GM12878 (cell line): ENCODE results near the gene ENTPD3. TPM values are rescaled to one million over a fixed set of nuclear protein-coding genes. Genes with fewer than 3 reads are reported as not detected.

ENCODE experiments used
- ATF2 ChIP-seq: IDR thresholded peaks from 2 replicates; pipeline ENCODE4 v1.6.1; 2012; ENCODE audit warnings: low read length, inconsistent platforms
- ATF7 ChIP-seq: fragments of 450-650 bp; IDR thresholded peaks from 2 replicates; pipeline ENCODE4 v1.6.1; 2016; ENCODE audit warnings: low read depth, mild to moderate bottlenecking
- BCL3 ChIP-seq: IDR thresholded peaks from 2 replicates; pipeline ENCODE4 v1.6.1; 2011; ENCODE audit warnings: borderline replicate concordance, low read depth, mild to moderate bottlenecking, moderate library complexity, low read length; ENCODE audit not compliant: insufficient read depth, poor library complexity, severe bottlenecking
- BRCA1 ChIP-seq: IDR thresholded peaks from 2 replicates; pipeline ENCODE4 v1.6.1; 2011; ENCODE audit warnings: low read depth, low read length, improper control_type of control experiment
- CHD2 ChIP-seq: IDR thresholded peaks from 2 replicates; pipeline ENCODE4 v1.6.1; 2011; ENCODE audit warnings: low read depth, low read length, improper control_type of control experiment, borderline replicate concordance
- E2F4 ChIP-seq: IDR thresholded peaks from 2 replicates; pipeline ENCODE4 v1.6.1; 2012; ENCODE audit warnings: low read depth, low read length, improper control_type of control experiment
- E2F8 ChIP-seq: fragments of 450-650 bp; IDR thresholded peaks from 2 replicates; pipeline ENCODE4 v1.6.1; 2018; ENCODE audit warnings: mild to moderate bottlenecking, low read depth, moderate library complexity; ENCODE audit not compliant: partially characterized antibody
- KDM1A ChIP-seq: fragments of 200-600 bp; sonication (generic); IDR thresholded peaks from 2 replicates; pipeline ENCODE4 v1.6.1; 2016; ENCODE audit warnings: borderline replicate concordance
- MYC ChIP-seq: IDR thresholded peaks from 2 replicates; pipeline ENCODE4 v1.6.1; 2011; ENCODE audit warnings: mild to moderate bottlenecking, low read length, moderate library complexity, inconsistent platforms; ENCODE audit not compliant: insufficient read depth, insufficient replicate concordance, insufficient read length, severe bottlenecking
- NR2C1 ChIP-seq: fragments of 450-650 bp; IDR thresholded peaks from 2 replicates; pipeline ENCODE4 v1.6.1; 2017; ENCODE audit warnings: antibody characterized with exemption, mild to moderate bottlenecking, moderate library complexity
- NR2C2 ChIP-seq: IDR thresholded peaks from 2 replicates; pipeline ENCODE4 v1.6.1; 2011; ENCODE audit warnings: borderline replicate concordance, low read depth; ENCODE audit not compliant: control insufficient read depth, insufficient read length
- PRDM15 ChIP-seq: fragments of 450-650 bp; formaldehyde crosslinking; IDR thresholded peaks from 2 replicates; pipeline ENCODE4 v1.4.0; 2020; ENCODE audit warnings: mild to moderate bottlenecking, moderate library complexity
- RFX5 ChIP-seq: IDR thresholded peaks from 2 replicates; pipeline ENCODE4 v1.6.1; 2011; ENCODE audit warnings: low read depth, low read length, improper control_type of control experiment
- RUNX3 ChIP-seq: IDR thresholded peaks from 2 replicates; pipeline ENCODE4 v1.6.1; 2012; ENCODE audit warnings: low read length, inconsistent platforms
- SMC3 ChIP-seq: IDR thresholded peaks from 2 replicates; pipeline ENCODE4 v1.6.1; 2011; ENCODE audit warnings: low read length, improper control_type of control experiment, borderline replicate concordance
- STAT1 ChIP-seq: fragments of 450-650 bp; conservative IDR thresholded peaks from 2 replicates; pipeline ENCODE4 v1.6.1; 2014; ENCODE audit warnings: antibody characterized with exemption, mild to moderate bottlenecking
- ZNF24 ChIP-seq: fragments of 450-650 bp; IDR thresholded peaks from 2 replicates; pipeline ENCODE4 v1.6.1; 2017; ENCODE audit warnings: antibody characterized with exemption, mild to moderate bottlenecking
- ZZZ3 ChIP-seq: IDR thresholded peaks from 2 replicates; pipeline ENCODE4 v1.6.1; 2011; ENCODE audit warnings: low read depth; ENCODE audit not compliant: control insufficient read depth, insufficient read length
- polyA plus RNA-seq, 11 experiments: library from polyadenylated mRNA; depleted of rRNA in 4 of 11; unstranded in 6 of 11; stranded (reverse) in 5 of 11; fragments of >200 nt; fragmentation: Nextera tagmentation in 4 of 11; fragmentation: Illumina TruSeq in 1 of 11; extraction: Ambion mirVana in 4 of 11; extraction: Trizol in 1 of 11; gene quantifications; 1 replicate in 1 of 11; 2 replicates in 10 of 11; pipeline versions ENCODE4 v1.2.1 to v1.2.3, GENCODE V29; 2011 to 2016; ENCODE audit warnings: inconsistent platforms in 2 of 11, missing spikeins in 2 of 11, low read depth in 1 of 11
- total RNA-seq, 4 experiments: library from RNA; depleted of rRNA in 3 of 4; stranded (reverse); fragments of >200 nt in 3 of 4; fragmentation: Illumina TruSeq in 1 of 4; extraction: Trizol in 1 of 4; gene quantifications; 2 replicates each; pipeline versions ENCODE4 v1.2.1 to v1.2.3, GENCODE V29; 2013 to 2021

The ENTPD3 gene
- total and polyA plus RNA-seq, 10 of the 15 experiments (the other 5 are each of a cell fraction or from before 2014, with no cell fraction given) = 0.03 TPM; not detected in 9

GRCh38 chr3:40452876-40453730 is 66.1 kb downstream of the ENTPD3 start (continued):
- TF ChIP-seq ATF7 (peak; percentile 100), E2F8 (no peak), BCL3 (no peak), RFX5 (peak; percentile 88), PRDM15 (CRISPR knock-in tag) (no peak), NR2C2 (no peak), ATF2 (peak; percentile 90), SMC3 (no peak), MYC (no peak), KDM1A (no peak), STAT1 (no peak), RUNX3 (no peak; the same call in 1 of the 2 replicates), CHD2 (peak; percentile 82; the same call in 1 of the 2 replicates), NR2C1 (peak; percentile 79; the same call in 1 of the 2 replicates), E2F4 (no peak), BRCA1 (peak; percentile 17; the same call in 1 of the 2 replicates), ZNF24 (no peak), ZZZ3 (no peak)
